H9 (cell line): ENCODE data around the gene TBC1D17. TPM values are rescaled to one million over a fixed set of nuclear protein-coding genes. Genes with fewer than 3 reads are reported as not detected.
A peak's percentile ranks its signal among the peaks of the same experiment; 100 is the strongest.

ENCODE experiments used
- DNase-seq: peaks from one replicate; pipeline ENCODE4 v3.0.0-alpha.2; 2017
- H2AFZ ChIP-seq: one replicate; pipeline ENCODE4 v1.6.1; 2013; ENCODE audit warnings: mild to moderate bottlenecking, low read length, control low read depth, moderate library complexity
- H2AK5ac ChIP-seq: 2 replicates; pipeline ENCODE4 v1.6.1; 2013; ENCODE audit warnings: low read length, control low read depth, mixed read lengths; ENCODE audit not compliant: insufficient read length
- H2BK120ac ChIP-seq: one replicate; pipeline ENCODE4 v1.6.1; 2013; ENCODE audit warnings: low read depth, mild to moderate bottlenecking, low read length, control low read depth, inconsistent platforms; ENCODE audit not compliant: poor library complexity, severe bottlenecking
- H2BK12ac ChIP-seq: 2 replicates; pipeline ENCODE4 v1.6.1; 2013; ENCODE audit warnings: low read length, control low read depth, mixed read lengths, low read depth; ENCODE audit not compliant: insufficient read length
- H2BK15ac ChIP-seq: 2 replicates; pipeline ENCODE4 v1.6.1; 2013; ENCODE audit warnings: low read depth, low read length, control low read depth
- H2BK20ac ChIP-seq: one replicate; pipeline ENCODE4 v1.6.1; 2013; ENCODE audit warnings: low read depth, mild to moderate bottlenecking, low read length, control low read depth, inconsistent platforms; ENCODE audit not compliant: poor library complexity, severe bottlenecking
- H2BK5ac ChIP-seq: 2 replicates; pipeline ENCODE4 v1.6.1; 2013; ENCODE audit warnings: low read length, control low read depth, mixed read lengths; ENCODE audit not compliant: insufficient read length
- H3K14ac ChIP-seq: 2 replicates; pipeline ENCODE4 v1.6.1; 2013; ENCODE audit warnings: low read length, control low read depth; ENCODE audit not compliant: insufficient read depth
- H3K18ac ChIP-seq: 2 replicates; pipeline ENCODE4 v1.6.1; 2013; ENCODE audit warnings: low read depth, mild to moderate bottlenecking, mixed read lengths, low read length, control low read depth; ENCODE audit not compliant: insufficient read length
- H3K23ac ChIP-seq: 2 replicates; pipeline ENCODE4 v1.6.1; 2013; ENCODE audit warnings: low read length, control low read depth, mixed read lengths, low read depth; ENCODE audit not compliant: insufficient read length
- H3K23me2 ChIP-seq: 2 replicates; pipeline ENCODE4 v1.6.1; 2013; ENCODE audit warnings: low read depth, mild to moderate bottlenecking, mixed read lengths, low read length, control low read depth; ENCODE audit not compliant: insufficient read length, poor library complexity, severe bottlenecking
- H3K27ac ChIP-seq: 2 replicates; pipeline ENCODE4 v1.5.1; 2013; ENCODE audit warnings: low read length, control low read depth, mixed read lengths, low read depth; ENCODE audit not compliant: insufficient read length
- H3K27me3 ChIP-seq: 2 replicates; pipeline ENCODE4 v1.6.1; 2013; ENCODE audit warnings: low read length, control low read depth, inconsistent platforms; ENCODE audit not compliant: insufficient read depth
- H3K4ac ChIP-seq: 2 replicates; pipeline ENCODE4 v1.6.1; 2013; ENCODE audit warnings: low read depth, mild to moderate bottlenecking, control low read depth, inconsistent platforms, low read length, moderate library complexity
- H3K4me1 ChIP-seq: 2 replicates; pipeline ENCODE4 v1.6.1; 2013; ENCODE audit warnings: low read length, control low read depth, inconsistent platforms; ENCODE audit not compliant: insufficient read depth
- H3K4me2 ChIP-seq: 2 replicates; pipeline ENCODE4 v1.6.1; 2013; ENCODE audit warnings: low read length, control low read depth, mixed read lengths; ENCODE audit not compliant: insufficient read length, insufficient read depth
- H3K56ac ChIP-seq: 2 replicates; pipeline ENCODE4 v1.6.1; 2013; ENCODE audit warnings: low read depth, mild to moderate bottlenecking, mixed read lengths, low read length, control low read depth; ENCODE audit not compliant: insufficient read length
- H3K79me1 ChIP-seq: 2 replicates; pipeline ENCODE4 v1.6.1; 2013; ENCODE audit warnings: low read depth, mild to moderate bottlenecking, moderate library complexity, low read length, control low read depth, inconsistent platforms; ENCODE audit not compliant: insufficient read depth, poor library complexity, severe bottlenecking
- H3K79me2 ChIP-seq: 2 replicates; pipeline ENCODE4 v1.6.1; 2013; ENCODE audit warnings: low read length, control low read depth, inconsistent platforms; ENCODE audit not compliant: insufficient read depth
- H3K9ac ChIP-seq: 2 replicates; pipeline ENCODE4 v1.6.1; 2013; ENCODE audit warnings: low read length, control low read depth, mixed read lengths; ENCODE audit not compliant: insufficient read length; ENCODE audit errors: extremely low read depth
- H3K9me3 ChIP-seq: one replicate; pipeline ENCODE4 v1.6.1; 2013; ENCODE audit warnings: low read depth, low read length, inconsistent platforms; ENCODE audit not compliant: control insufficient read depth
- H3T11ph ChIP-seq: one replicate; pipeline ENCODE4 v1.6.1; 2013; ENCODE audit warnings: mild to moderate bottlenecking, low read length, control low read depth, inconsistent platforms
- H4K20me1 ChIP-seq: one replicate; pipeline ENCODE4 v1.6.1; 2013; ENCODE audit not compliant: control insufficient read depth, insufficient read length, insufficient read depth
- H4K5ac ChIP-seq: 2 replicates; pipeline ENCODE4 v1.6.1; 2013; ENCODE audit warnings: low read depth, mild to moderate bottlenecking, mixed read lengths, low read length, control low read depth; ENCODE audit not compliant: insufficient read length
- H4K8ac ChIP-seq: replicated peaks from 2 replicates; pipeline ENCODE4 v1.6.1; 2013; ENCODE audit warnings: low read length, control low read depth, mixed read lengths, low read depth; ENCODE audit not compliant: insufficient read length
- H4K91ac ChIP-seq: 2 replicates; pipeline ENCODE4 v1.6.1; 2013; ENCODE audit warnings: low read depth, mild to moderate bottlenecking, moderate library complexity, mixed read lengths, low read length, control low read depth; ENCODE audit not compliant: insufficient read length
- H3K27ac Mint-ChIP-seq, 3 experiments: 2 replicates in 2 of 3; 3 replicates in 1 of 3; pipeline ENCODE4 v1.8.0; 2020 to 2021; ENCODE audit warnings: mixed read lengths in 3 of 3, mild to moderate bottlenecking in 1 of 3, moderate library complexity in 1 of 3
- H3K27me3 Mint-ChIP-seq: 2 replicates; pipeline ENCODE4 v1.8.0; 2021; ENCODE audit warnings: low read depth, mild to moderate bottlenecking, moderate library complexity, mixed read lengths
- H3K36me3 Mint-ChIP-seq, 3 experiments: 2 replicates in 2 of 3; 3 replicates in 1 of 3; pipeline ENCODE4 v1.8.0; 2020 to 2021; ENCODE audit warnings: low read depth in 3 of 3, mixed read lengths in 3 of 3; ENCODE audit not compliant: insufficient read depth in 1 of 3
- H3K4me1 Mint-ChIP-seq, 2 experiments: 2 replicates each; pipeline ENCODE4 v1.8.0; 2020; ENCODE audit warnings: mixed read lengths in 2 of 2
- H3K4me3 Mint-ChIP-seq, 2 experiments: 2 replicates in 1 of 2; 3 replicates in 1 of 2; pipeline ENCODE4 v1.8.0; 2020 to 2021; ENCODE audit warnings: mild to moderate bottlenecking in 2 of 2, mixed read lengths in 2 of 2, moderate library complexity in 1 of 2
- H3K9me3 Mint-ChIP-seq, 2 experiments: 2 replicates in 1 of 2; 3 replicates in 1 of 2; pipeline ENCODE4 v1.8.0; 2020; ENCODE audit warnings: mild to moderate bottlenecking in 2 of 2, mixed read lengths in 2 of 2, moderate library complexity in 1 of 2
- CTCF ChIP-seq: fragments of 200-600 bp; sonication (generic); conservative IDR thresholded peaks from 3 replicates; pipeline ENCODE4 v1.8.0; 2021; ENCODE audit warnings: antibody characterized with exemption, mild to moderate bottlenecking
- WGBS: extraction: QIAGEN DNeasy Blood & Tissue Kit; methylation state at CpG from one replicate; pipeline ENCODE4 v1.1.7; 2013; ENCODE audit warnings: missing lambda C conversion rate, low lambda C conversion rate, mixed read lengths; ENCODE audit not compliant: insufficient read length; ENCODE audit errors: extremely low coverage; 5-methylcytosine and 5-hydroxymethylcytosine counted together
- total RNA-seq: library from RNA; stranded (reverse); gene quantifications from 2 replicates; pipeline ENCODE4 v1.2.1, GENCODE V29; 2021

Gene TBC1D17
- total RNA-seq, 1 experiment from 2014 or later: 33.6 TPM

- no peak overlapping the region for H3K4ac ChIP-seq
- DNase-seq: peak; percentile 67
- H4K8ac ChIP-seq: no peak overlapping the region
- H2BK120ac ChIP-seq: no peak overlapping the region
- peaks cover 15% of the 10 kb centered on the region; the same call in 1 of the 2 replicates for H3K79me2 ChIP-seq
- no peak overlapping the region for H3K23ac ChIP-seq
- peaks cover 0 to 3% of the 10 kb centered on the region in 2 experiments; a peak in 1 of 5 replicates for H3K9me3 Mint-ChIP-seq
- H3T11ph ChIP-seq: no peak overlapping the region
- no peaks in the 10 kb centered on the region for H3K27me3 ChIP-seq
- no peak overlapping the region for H2BK15ac ChIP-seq
- H3K56ac ChIP-seq: no peak overlapping the region
- no peak overlapping the region for H3K14ac ChIP-seq
- H3K27me3 Mint-ChIP-seq: no peaks in the 10 kb centered on the region
- H2AK5ac ChIP-seq: no peak overlapping the region
- no peak overlapping the region for H3K18ac ChIP-seq
- no peak overlapping the region for H2AFZ ChIP-seq
- H3K4me3 Mint-ChIP-seq: no peak overlapping the region
- no peaks in the 10 kb centered on the region for H3K9me3 ChIP-seq
- H4K20me1 ChIP-seq: peaks cover 4% of the 10 kb centered on the region
- H3K23me2 ChIP-seq: no peaks in the 10 kb centered on the region
- H2BK12ac ChIP-seq: no peak overlapping the region
- H3K27ac ChIP-seq: no peak overlapping the region
- TF ChIP-seq CTCF: peak; percentile 55
- H3K4me1 Mint-ChIP-seq: peaks cover 21 to 34% of the 10 kb centered on the region in 2 experiments
- H3K36me3 Mint-ChIP-seq: peaks cover 62 to 85% (median 82%) of the 10 kb centered on the region in 3 experiments
- H4K91ac ChIP-seq: no peak overlapping the region
- peak overlapping the region; percentile 37 to 82 (median 75); a peak in 4 of 7 replicates for H3K27ac Mint-ChIP-seq
- H3K79me1 ChIP-seq: peaks cover 12% of the 10 kb centered on the region
- no peak overlapping the region for H2BK5ac ChIP-seq
- H3K4me1 ChIP-seq: no peaks in the 10 kb centered on the region
- H2BK20ac ChIP-seq: no peak overlapping the region
- WGBS: no CpG with 5 or more reads among the region's 21 CpGs
- no peak overlapping the region for H3K9ac ChIP-seq
- H3K4me2 ChIP-seq: no peak overlapping the region
- H4K5ac ChIP-seq: no peak overlapping the region
Measured at GRCh38 chr19:49916839-49917733, 39.6 kb downstream of the TBC1D17 start.
